ENCODE results near the gene ADAMTS17. TPM values are rescaled to one million over a fixed set of nuclear protein-coding genes. Genes with fewer than 3 reads are reported as not detected.

ADAMTS17 gene
- total and polyA plus RNA-seq, 9 of the 15 experiments (the other 6 are each of a cell fraction or from before 2014, with no cell fraction given) = 0.01 to 0.14 (median 0.07) TPM; not detected in 6

- peak; percentile 42 for TF ChIP-seq PKNOX1 (IDR thresholded peaks at IDR 0.05)
- no peak for TF ChIP-seq ZBTB17 (CRISPR knock-in tag; IDR thresholded peaks at IDR 0.05)
- TF ChIP-seq ZNF551 (CRISPR knock-in tag; IDR thresholded peaks at IDR 0.05) = no peak
- TF ChIP-seq HEY1 (CRISPR knock-in tag; IDR thresholded peaks at IDR 0.05; ENCODE audit: borderline replicate concordance) = no peak
- TF ChIP-seq EP300 (IDR thresholded peaks at IDR 0.05; ENCODE audit: low read length) = peak; percentile 77; the same call in 1 of the 2 replicates
- TF ChIP-seq SFPQ (IDR thresholded peaks at IDR 0.05; ENCODE audit: low read depth, low read length) = no peak
- TF ChIP-seq TCF3 (CRISPR knock-in tag; IDR thresholded peaks at IDR 0.05) = peak; percentile 61
- TF ChIP-seq ZNF592 (IDR thresholded peaks at IDR 0.05) = peak; percentile 94
- TF ChIP-seq HBP1 (CRISPR knock-in tag; IDR thresholded peaks at IDR 0.05) = no peak
- no peak for TF ChIP-seq ESRRA (IDR thresholded peaks at IDR 0.05; ENCODE audit: borderline replicate concordance, low read depth)
- no peak for TF ChIP-seq BRD9 (IDR thresholded peaks at IDR 0.05; ENCODE audit: low read depth, partially characterized antibody)
- TF ChIP-seq SMAD4 (CRISPR knock-in tag; conservative IDR thresholded peaks at IDR 0.05) = peak; percentile 49
- peak; percentile 55; the same call in 1 of the 2 replicates for TF ChIP-seq ZNF232 (CRISPR knock-in tag; IDR thresholded peaks at IDR 0.05)
- peak; percentile 50 for TF ChIP-seq GABPA (tag; conservative IDR thresholded peaks at IDR 0.05; ENCODE audit: low read depth)
- no peak for TF ChIP-seq PCBP2 (IDR thresholded peaks at IDR 0.05; ENCODE audit: low read depth, low read length, poor library complexity, severe bottlenecking)
- TF ChIP-seq PTTG1 (tag; IDR thresholded peaks at IDR 0.05; ENCODE audit: low read depth) = no peak
- TF ChIP-seq MAFG (tag; conservative IDR thresholded peaks at IDR 0.05) = peak; percentile 74
Observed at GRCh38 chr15:100235030-100235617, 106.7 kb downstream of the ADAMTS17 start (continued).
